GM12892 (cell line): ENCODE data around the gene OR5L1.

Experiments used
- DNase-seq: peaks from one replicate; pipeline ENCODE4 v3.0.0; 2011; ENCODE audit not compliant: insufficient read length
- FAIRE-seq: peaks from 2 replicates; lab custom pipeline; 2011; peaks lifted over from hg19 to GRCh38; lab: Jason Lieb, UNC
- POLR2A ChIP-seq: IDR thresholded peaks from 2 replicates; pipeline ENCODE4 v1.6.1; 2011; ENCODE audit warnings: low read depth, low read length, control low read depth
- POLR2AphosphoS5 ChIP-seq: IDR thresholded peaks from 2 replicates; pipeline ENCODE4 v1.6.1; 2011; ENCODE audit warnings: low read depth, low read length, control low read depth
- TAF1 ChIP-seq: IDR thresholded peaks from 2 replicates; pipeline ENCODE4 v1.6.1; 2011; ENCODE audit warnings: low read depth, mild to moderate bottlenecking, control low read depth, low read length, borderline replicate concordance

OR5L1 gene

DNA sequence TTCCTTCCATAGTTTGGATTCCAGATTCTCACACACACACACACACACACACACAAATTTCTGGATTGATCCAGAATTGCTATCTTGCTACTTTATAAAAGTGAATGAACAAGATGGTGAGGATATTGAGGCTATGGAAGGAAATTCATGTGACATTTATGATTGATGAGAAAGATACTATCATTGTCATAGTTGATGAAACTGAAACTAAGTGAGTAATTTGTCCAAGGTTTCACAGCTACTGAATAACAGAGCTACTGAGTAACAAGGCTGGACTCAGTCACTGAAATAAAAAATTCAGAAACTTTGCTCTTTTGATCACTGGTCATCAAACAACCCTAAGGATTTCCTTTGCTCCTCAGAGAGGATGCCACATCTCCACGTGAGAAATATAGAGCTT, 43.5 kb downstream of the OR5L1 start:
- FAIRE-seq: no peak
- TF ChIP-seq TAF1 (no peak), POLR2A (no peak), POLR2AphosphoS5 (no peak)
- DNase-seq: no peak
